Thoracic aorta (tissue), 2 donors: Measurements from ENCODE around the gene IL1RN. TPM values are rescaled to one million over a fixed set of nuclear protein-coding genes. Genes with fewer than 3 reads are reported as not detected.

ENCODE experiments used
- ATAC-seq: fragments of 150-250 bp; one replicate; pipeline ENCODE4 v1.8.0; 2017; ENCODE audit warnings: low read depth; ENCODE audit not compliant: insufficient number of reproducible peaks, low FRiP score
- DNase-seq: peaks from one replicate; pipeline ENCODE4 v3.0.0-alpha.2; 2020; ENCODE audit warnings: low spot score
- H3K27ac ChIP-seq, 2 donors: fragments of 200-600 bp; sonication (generic); 1 replicate in 1 of 2; 2 replicates in 1 of 2; pipeline ENCODE4 v1.5.1; 2016; ENCODE audit warnings: mild to moderate bottlenecking in 2 of 2, moderate library complexity in 2 of 2
- H3K27me3 ChIP-seq: fragments of 200-600 bp; sonication (generic); replicated peaks from 2 replicates; pipeline ENCODE4 v1.6.0; 2016; ENCODE audit warnings: mild to moderate bottlenecking; ENCODE audit not compliant: insufficient read depth
- H3K36me3 ChIP-seq: fragments of 200-600 bp; sonication (generic); one replicate; pipeline ENCODE4 v1.5.1; 2016
- H3K4me1 ChIP-seq, 2 donors: fragments of 200-600 bp; sonication (generic); 1 replicate in 1 of 2; 2 replicates in 1 of 2; pipeline versions ENCODE4 v1.5.1 to v1.6.0; 2016; ENCODE audit warnings: low read depth in 2 of 2, mild to moderate bottlenecking in 1 of 2; ENCODE audit not compliant: control insufficient read depth in 1 of 2
- H3K4me3 ChIP-seq: fragments of 200-600 bp; sonication (generic); 2 replicates; pipeline ENCODE4 v1.5.1; 2016; ENCODE audit warnings: mild to moderate bottlenecking
- H3K9me3 ChIP-seq: fragments of 200-600 bp; sonication (generic); 2 replicates; pipeline ENCODE4 v1.5.1; 2016
- total RNA-seq, 2 donors: library from RNA; depleted of rRNA; stranded (reverse); fragments of >200 nt; gene quantifications; one replicate each; pipeline versions ENCODE4 v1.1.0 to v1.2.3, GENCODE V29; 2016
- TF ChIP-seq, protein P1 (sequence below): fragments of 200-600 bp; sonication (generic); IDR thresholded peaks from one replicate; pipeline ENCODE4 v1.5.1; 2019; ENCODE audit warnings: antibody characterized with exemption

The IL1RN gene
- total RNA-seq, 2 donors from 2014 or later = 1.6 to 8.6 TPM

DNA sequence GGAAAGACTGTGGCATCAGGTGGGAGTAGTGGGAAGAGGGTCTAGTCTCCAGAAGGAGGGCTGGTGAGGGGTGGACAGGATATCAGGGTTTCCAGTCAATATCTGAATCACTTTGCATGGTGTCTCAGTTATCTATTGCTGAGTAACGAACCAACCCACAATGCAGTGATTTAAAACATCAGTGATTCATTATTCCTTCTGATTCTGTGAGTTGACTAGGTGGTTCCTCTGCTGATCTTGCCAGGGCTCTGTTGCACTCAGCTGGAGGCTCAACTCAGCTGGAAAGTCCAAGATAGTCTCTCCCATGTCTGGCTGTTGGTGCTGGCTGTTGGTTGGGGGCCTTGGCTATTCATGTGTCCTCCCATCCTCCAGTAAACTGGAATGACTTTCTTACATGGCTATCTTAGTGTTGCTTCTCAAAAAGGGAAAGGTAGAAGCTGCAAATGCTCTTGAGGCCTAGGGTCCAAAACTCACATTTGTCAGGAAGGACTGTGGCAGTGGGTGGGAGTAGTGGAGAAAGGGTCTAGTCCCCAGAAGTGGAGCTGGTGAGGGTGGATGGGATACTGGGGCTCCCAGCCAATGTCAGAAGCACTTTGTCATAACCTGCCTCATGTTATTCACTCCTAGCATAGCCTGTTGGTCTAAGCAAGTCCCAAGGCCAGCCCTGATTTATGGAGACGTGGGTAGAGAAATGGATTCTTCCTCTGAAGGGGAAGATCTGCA is 45.7 kb upstream of the IL1RN start:
- ATAC-seq = no peak
- H3K27ac ChIP-seq = no peak overlapping the region
- no peaks in the 10 kb centered on the region for H3K4me1 ChIP-seq
- no peak overlapping the region for H3K4me3 ChIP-seq
- no peaks in the 10 kb centered on the region for H3K27me3 ChIP-seq
- DNase-seq = no peak
- TF ChIP-seq, protein P1, sequence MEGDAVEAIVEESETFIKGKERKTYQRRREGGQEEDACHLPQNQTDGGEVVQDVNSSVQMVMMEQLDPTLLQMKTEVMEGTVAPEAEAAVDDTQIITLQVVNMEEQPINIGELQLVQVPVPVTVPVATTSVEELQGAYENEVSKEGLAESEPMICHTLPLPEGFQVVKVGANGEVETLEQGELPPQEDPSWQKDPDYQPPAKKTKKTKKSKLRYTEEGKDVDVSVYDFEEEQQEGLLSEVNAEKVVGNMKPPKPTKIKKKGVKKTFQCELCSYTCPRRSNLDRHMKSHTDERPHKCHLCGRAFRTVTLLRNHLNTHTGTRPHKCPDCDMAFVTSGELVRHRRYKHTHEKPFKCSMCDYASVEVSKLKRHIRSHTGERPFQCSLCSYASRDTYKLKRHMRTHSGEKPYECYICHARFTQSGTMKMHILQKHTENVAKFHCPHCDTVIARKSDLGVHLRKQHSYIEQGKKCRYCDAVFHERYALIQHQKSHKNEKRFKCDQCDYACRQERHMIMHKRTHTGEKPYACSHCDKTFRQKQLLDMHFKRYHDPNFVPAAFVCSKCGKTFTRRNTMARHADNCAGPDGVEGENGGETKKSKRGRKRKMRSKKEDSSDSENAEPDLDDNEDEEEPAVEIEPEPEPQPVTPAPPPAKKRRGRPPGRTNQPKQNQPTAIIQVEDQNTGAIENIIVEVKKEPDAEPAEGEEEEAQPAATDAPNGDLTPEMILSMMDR = no peak
- no peaks in the 10 kb centered on the region for H3K36me3 ChIP-seq
- H3K9me3 ChIP-seq = no peaks in the 10 kb centered on the region

DNA sequence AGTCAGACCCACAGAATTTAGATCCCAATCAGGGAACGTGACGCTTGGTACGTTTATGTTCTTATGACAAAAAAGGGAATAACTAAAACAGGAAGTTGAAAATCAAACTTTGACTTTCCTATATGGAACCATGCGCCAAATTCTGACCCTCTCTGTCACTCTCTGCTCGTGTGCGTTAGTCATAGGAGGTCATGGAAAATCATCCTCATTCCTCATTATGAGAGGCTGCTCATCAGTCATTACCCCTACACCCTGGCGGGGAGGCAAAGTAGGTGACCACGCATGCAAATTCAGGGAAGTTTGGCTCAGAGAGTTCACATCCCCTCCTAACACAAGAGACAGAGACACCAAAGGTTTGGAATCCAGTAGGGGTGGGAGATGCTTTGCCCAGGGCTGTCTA is 44.1 kb upstream of the IL1RN start:
- ATAC-seq (no peak), DNase-seq (no peak)
- no peaks in the 10 kb centered on the region for H3K36me3 ChIP-seq
- H3K4me3 ChIP-seq = no peak overlapping the region
- no peaks in the 10 kb centered on the region for H3K27me3 ChIP-seq
- H3K27ac ChIP-seq = no peak overlapping the region
- TF ChIP-seq, protein P1 = no peak
- H3K9me3 ChIP-seq = no peaks in the 10 kb centered on the region
- H3K4me1 ChIP-seq = no peaks in the 10 kb centered on the region

DNA sequence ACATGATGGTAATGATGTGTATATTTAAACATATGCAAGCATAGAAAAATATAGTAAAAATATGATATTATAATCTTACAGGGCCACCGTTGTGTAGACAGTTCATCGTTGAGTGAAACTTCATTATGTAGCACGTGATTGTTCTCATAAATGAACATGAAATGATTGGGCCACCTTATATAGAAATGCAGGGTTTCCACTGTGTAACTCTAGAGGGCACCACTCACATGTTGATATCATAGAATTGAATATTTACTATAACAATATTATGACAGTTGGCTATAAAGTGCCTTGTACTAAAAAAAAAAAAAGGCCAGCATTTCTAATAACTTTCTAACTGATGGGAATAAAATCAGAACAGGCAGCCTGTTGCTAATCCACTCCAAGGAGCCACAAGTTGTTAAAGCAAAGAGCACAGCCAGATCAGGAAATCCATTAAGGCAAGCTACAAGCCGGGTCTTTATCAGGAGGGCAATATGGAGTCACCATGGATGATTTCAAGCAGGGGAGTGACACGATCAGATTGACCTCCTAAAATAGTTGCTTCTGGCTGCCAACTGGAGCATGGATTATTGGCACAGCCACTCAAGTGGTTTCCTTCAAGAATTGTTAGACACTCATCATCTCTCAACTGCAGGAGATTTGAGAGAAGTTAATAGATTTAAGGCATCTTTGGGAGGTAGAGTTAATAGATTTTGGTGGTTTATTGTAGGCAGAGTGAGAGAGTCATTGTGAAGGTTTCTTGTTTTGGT is 43.0 kb upstream of the IL1RN start:
- DNase-seq = no peak

DNA sequence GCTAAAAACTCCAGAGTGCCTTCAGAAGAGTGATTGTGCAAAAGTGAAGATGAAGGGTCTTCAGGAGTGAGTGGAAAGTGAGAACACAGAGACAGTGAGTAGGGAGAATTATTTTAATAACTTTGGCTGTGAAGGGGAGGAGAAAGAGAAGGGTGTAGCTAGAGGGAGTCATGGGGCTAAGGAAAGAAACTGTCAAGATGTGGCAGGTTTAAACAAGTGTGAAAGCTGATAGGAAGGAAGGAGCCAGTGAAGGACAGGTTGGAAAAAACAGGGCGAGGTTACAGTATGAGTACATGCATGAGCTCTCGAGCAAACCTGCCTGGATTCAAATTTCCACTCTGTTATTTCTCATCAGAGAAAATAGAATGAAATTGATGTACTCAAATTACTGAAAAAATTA is 41.9 kb upstream of the IL1RN start:
- H3K9me3 ChIP-seq = no peaks in the 10 kb centered on the region
- no peak overlapping the region for H3K4me3 ChIP-seq
- no peak overlapping the region for H3K27ac ChIP-seq
- no peaks in the 10 kb centered on the region for H3K27me3 ChIP-seq
- DNase-seq (no peak), ATAC-seq (no peak)
- TF ChIP-seq, protein P1 = no peak
- H3K36me3 ChIP-seq = no peaks in the 10 kb centered on the region
- H3K4me1 ChIP-seq = no peaks in the 10 kb centered on the region

More for the DNA sequence above, 43.0 kb upstream of the IL1RN start:
- H3K27me3 ChIP-seq = no peaks in the 10 kb centered on the region
- no peaks in the 10 kb centered on the region for H3K36me3 ChIP-seq
- H3K4me3 ChIP-seq = no peak overlapping the region
- TF ChIP-seq, protein P1 = no peak
- no peak overlapping the region for H3K27ac ChIP-seq
- H3K4me1 ChIP-seq = no peaks in the 10 kb centered on the region
- ATAC-seq = no peak
- H3K9me3 ChIP-seq = no peaks in the 10 kb centered on the region

DNA sequence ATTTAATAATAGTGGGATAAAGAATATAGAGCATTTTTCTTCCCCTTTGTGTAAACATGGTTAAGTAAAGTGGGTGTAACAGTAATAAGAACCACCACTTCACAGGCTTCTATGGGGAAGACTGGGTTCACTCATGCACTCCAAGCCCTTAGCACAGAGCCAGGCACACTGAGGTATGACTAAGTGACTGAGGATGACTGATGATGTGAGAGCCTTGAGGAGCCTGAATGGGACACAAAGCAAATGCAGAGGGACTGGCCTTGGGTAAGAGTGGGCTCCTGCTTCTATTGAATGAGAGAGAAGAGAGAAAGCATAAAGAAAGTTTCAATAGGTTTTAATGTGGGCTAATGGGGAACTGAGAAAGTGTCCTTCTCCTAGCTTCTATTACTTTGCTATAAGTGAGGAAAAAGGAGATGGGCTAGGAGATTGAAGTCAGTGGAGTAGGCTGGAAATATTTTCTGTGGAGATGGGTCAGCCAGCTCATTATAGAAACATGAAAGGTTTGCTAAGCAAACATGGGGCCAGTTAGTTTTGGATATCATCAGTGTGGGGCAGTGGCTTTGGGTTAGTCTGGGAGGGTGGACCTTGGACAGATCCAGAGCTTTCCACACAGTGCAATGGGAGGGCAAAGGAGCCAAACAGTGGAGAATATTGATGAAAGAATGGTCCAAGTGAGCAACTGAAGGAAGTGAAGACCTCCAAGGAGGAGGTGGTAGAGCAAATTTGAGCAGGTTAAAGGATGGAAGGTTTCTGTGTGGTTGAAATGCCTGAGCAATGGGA is 39.0 kb upstream of the IL1RN start:
- Histone ChIP-seq H3K27me3 (no peaks in the 10 kb centered on the region), H3K27ac (no peak overlapping the region), H3K4me3 (no peak overlapping the region), H3K9me3 (no peaks in the 10 kb centered on the region), H3K36me3 (no peaks in the 10 kb centered on the region), H3K4me1 (no peaks in the 10 kb centered on the region)
- TF ChIP-seq, protein P1 = no peak
- ATAC-seq = no peak
- DNase-seq = no peak
